Measurements from ENCODE around the gene RGS9BP. TPM values are rescaled to one million over a fixed set of nuclear protein-coding genes. Genes with fewer than 3 reads are reported as not detected.
A peak's percentile ranks its signal among the peaks of the same experiment; 100 is the strongest.

The RGS9BP gene
- total and polyA plus RNA-seq, 2 of the 13 experiments (the other 11 are each of a cell fraction or from before 2014, with no cell fraction given), result 0.01 TPM; not detected in 1

GRCh38 chr19:32672841-32673240, 2.8 kb upstream of the RGS9BP start:
- H2AFZ ChIP-seq (ENCODE audit: low read length), result no peak overlapping the region
- ChIA-PET POLR2A (interaction anchor here (1.2 kb wide), 1 partner anchor 21 kb away, joined by 3 read pairs; no protein-coding TSS in a partner anchor), CTCF (ENCODE audit: low intra/inter-chr PET ratio, low total read pairs) (no interaction called here)
- no peak for ATAC-seq
- DNase-seq (ENCODE audit: low spot score), result no peak
- no CpG with 5 or more reads among the region's 3 CpGs for WGBS (ENCODE audit: low lambda C conversion rate)
- H3K4me1 ChIP-seq (ENCODE audit: insufficient read depth, low read length), result peaks cover 70% of the 10 kb centered on the region
- no peaks in the 10 kb centered on the region for H3K9me3 ChIP-seq (ENCODE audit: low read length)
- TF ChIP-seq, protein P1, sequence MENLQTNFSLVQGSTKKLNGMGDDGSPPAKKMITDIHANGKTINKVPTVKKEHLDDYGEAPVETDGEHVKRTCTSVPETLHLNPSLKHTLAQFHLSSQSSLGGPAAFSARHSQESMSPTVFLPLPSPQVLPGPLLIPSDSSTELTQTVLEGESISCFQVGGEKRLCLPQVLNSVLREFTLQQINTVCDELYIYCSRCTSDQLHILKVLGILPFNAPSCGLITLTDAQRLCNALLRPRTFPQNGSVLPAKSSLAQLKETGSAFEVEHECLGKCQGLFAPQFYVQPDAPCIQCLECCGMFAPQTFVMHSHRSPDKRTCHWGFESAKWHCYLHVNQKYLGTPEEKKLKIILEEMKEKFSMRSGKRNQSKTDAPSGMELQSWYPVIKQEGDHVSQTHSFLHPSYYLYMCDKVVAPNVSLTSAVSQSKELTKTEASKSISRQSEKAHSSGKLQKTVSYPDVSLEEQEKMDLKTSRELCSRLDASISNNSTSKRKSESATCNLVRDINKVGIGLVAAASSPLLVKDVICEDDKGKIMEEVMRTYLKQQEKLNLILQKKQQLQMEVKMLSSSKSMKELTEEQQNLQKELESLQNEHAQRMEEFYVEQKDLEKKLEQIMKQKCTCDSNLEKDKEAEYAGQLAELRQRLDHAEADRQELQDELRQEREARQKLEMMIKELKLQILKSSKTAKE (CRISPR knock-in tag; IDR thresholded peaks at IDR 0.05; ENCODE audit: borderline replicate concordance), result no peak
- TF ChIP-seq, protein P2, sequence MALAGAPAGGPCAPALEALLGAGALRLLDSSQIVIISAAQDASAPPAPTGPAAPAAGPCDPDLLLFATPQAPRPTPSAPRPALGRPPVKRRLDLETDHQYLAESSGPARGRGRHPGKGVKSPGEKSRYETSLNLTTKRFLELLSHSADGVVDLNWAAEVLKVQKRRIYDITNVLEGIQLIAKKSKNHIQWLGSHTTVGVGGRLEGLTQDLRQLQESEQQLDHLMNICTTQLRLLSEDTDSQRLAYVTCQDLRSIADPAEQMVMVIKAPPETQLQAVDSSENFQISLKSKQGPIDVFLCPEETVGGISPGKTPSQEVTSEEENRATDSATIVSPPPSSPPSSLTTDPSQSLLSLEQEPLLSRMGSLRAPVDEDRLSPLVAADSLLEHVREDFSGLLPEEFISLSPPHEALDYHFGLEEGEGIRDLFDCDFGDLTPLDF (CRISPR knock-in tag; IDR thresholded peaks at IDR 0.05), result no peak
- TF ChIP-seq ETV6 (CRISPR knock-in tag; conservative IDR thresholded peaks at IDR 0.05) (no peak), ZNF644 (CRISPR knock-in tag; IDR thresholded peaks at IDR 0.05; ENCODE audit: low read depth) (no peak), NCOA5 (CRISPR knock-in tag; IDR thresholded peaks at IDR 0.05) (no peak), RARA (CRISPR knock-in tag; IDR thresholded peaks at IDR 0.05) (no peak), ZNF501 (CRISPR knock-in tag; IDR thresholded peaks at IDR 0.05) (no peak)
- TF ChIP-seq, protein P3, sequence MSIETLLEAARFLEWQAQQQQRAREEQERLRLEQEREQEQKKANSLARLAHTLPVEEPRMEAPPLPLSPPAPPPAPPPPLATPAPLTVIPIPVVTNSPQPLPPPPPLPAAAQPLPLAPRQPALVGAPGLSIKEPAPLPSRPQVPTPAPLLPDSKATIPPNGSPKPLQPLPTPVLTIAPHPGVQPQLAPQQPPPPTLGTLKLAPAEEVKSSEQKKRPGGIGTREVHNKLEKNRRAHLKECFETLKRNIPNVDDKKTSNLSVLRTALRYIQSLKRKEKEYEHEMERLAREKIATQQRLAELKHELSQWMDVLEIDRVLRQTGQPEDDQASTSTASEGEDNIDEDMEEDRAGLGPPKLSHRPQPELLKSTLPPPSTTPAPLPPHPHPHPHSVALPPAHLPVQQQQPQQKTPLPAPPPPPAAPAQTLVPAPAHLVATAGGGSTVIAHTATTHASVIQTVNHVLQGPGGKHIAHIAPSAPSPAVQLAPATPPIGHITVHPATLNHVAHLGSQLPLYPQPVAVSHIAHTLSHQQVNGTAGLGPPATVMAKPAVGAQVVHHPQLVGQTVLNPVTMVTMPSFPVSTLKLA (IDR thresholded peaks at IDR 0.05), result no peak
- in situ Hi-C loops (cut with HindIII; ENCODE audit: extremely low pct_ligation_motif_present, low pct_unique_long_range_greater_than_20kb) (no loop called here), intact Hi-C loops (cut with micrococcal nuclease; ENCODE audit: unreplicated experiment) (no loop called here)
- H3K9ac ChIP-seq (ENCODE audit: insufficient read depth, low read depth, low read length), result no peak overlapping the region
- H3K36me3 ChIP-seq (replicated peaks in 1 of 2; ENCODE audit: control insufficient read depth in 1 of 2, insufficient read depth in 2 of 2, low read length in 2 of 2), result no peaks in the 10 kb centered on the region
- H3K27ac ChIP-seq (ENCODE audit: extremely low read length, insufficient read depth, low read length), result no peak overlapping the region
- no peak overlapping the region for H3K4me3 ChIP-seq (replicated peaks in 1 of 3; ENCODE audit: insufficient read depth in 1 of 3, low read depth in 2 of 3, low read length in 3 of 3)
- no TSS peak for BruUV-seq (replicated peaks)
- H4K20me1 ChIP-seq (ENCODE audit: insufficient read depth, low read length), result peaks cover 29% of the 10 kb centered on the region
- FAIRE-seq, result no peak
- H3K79me2 ChIP-seq (ENCODE audit: insufficient read depth, low read length), result peaks cover 43% of the 10 kb centered on the region
- peak overlapping the region; percentile 94; the same call in 1 of the 2 replicates for H3K4me2 ChIP-seq (ENCODE audit: low read depth, low read length)
- H3K27me3 ChIP-seq (ENCODE audit: control insufficient read depth in 1 of 2, insufficient read depth in 2 of 2, low read length in 2 of 2), result peaks cover 3 to 15% of the 10 kb centered on the region in 2 experiments; a peak in 4 of 5 replicates

All from HepG2 (cell line).